Activated CD4-positive, alpha-beta T cell treated with anti-CD3 and anti-CD28 coated beads, Interleukin-2, amount 50 U/mL, for 16 hours (primary cell): ENCODE data around the gene PPP2R2C.

Experiments
- DNase-seq: peaks from one replicate; pipeline ENCODE4 v3.0.0-alpha.2; 2020

PPP2R2C gene

GRCh38 chr4:6472387-6473263 is at the start of gene PPP2R2C:
TSS of gene PPP2R2C (minus strand) at chr4:6472614. CDS start at chr4:6472229, 385 bp downstream.
- DNase-seq = no peak

- DNase-seq = no peak
Measured at GRCh38 chr4:6520978-6521377, 48.6 kb upstream of the PPP2R2C start.

- no peak for DNase-seq
Measured at GRCh38 chr4:6520051-6520636, 47.7 kb upstream of the PPP2R2C start.

- DNase-seq = no peak
Measured at GRCh38 chr4:6517171-6517570, 44.8 kb upstream of the PPP2R2C start.

GRCh38 chr4:6516762-6517161 is 44.3 kb upstream of the PPP2R2C start:
- no peak for DNase-seq

GRCh38 chr4:6516281-6516680 is 43.9 kb upstream of the PPP2R2C start:
- no peak for DNase-seq

GRCh38 chr4:6513678-6514077 is 41.3 kb upstream of the PPP2R2C start:
- no peak for DNase-seq

GRCh38 chr4:6509587-6509986 is 37.2 kb upstream of the PPP2R2C start:
- no peak for DNase-seq

GRCh38 chr4:6507345-6507744 is 34.9 kb upstream of the PPP2R2C start:
- DNase-seq = no peak

- DNase-seq = no peak
Measured at GRCh38 chr4:6506616-6507140, 34.3 kb upstream of the PPP2R2C start.

- DNase-seq = no peak
Measured at GRCh38 chr4:6504900-6505496, 32.6 kb upstream of the PPP2R2C start.

- DNase-seq = no peak
Measured at GRCh38 chr4:6502747-6503465, 30.5 kb upstream of the PPP2R2C start.

GRCh38 chr4:6502147-6502546 is 29.7 kb upstream of the PPP2R2C start:
- no peak for DNase-seq

- no peak for DNase-seq
Measured at GRCh38 chr4:6501171-6501570, 28.8 kb upstream of the PPP2R2C start.

GRCh38 chr4:6500481-6501140 is 28.2 kb upstream of the PPP2R2C start:
- no peak for DNase-seq

- DNase-seq = no peak
Measured at GRCh38 chr4:6499238-6499600, 26.8 kb upstream of the PPP2R2C start.

- DNase-seq = no peak
Measured at GRCh38 chr4:6498511-6499237, 26.3 kb upstream of the PPP2R2C start.

- DNase-seq = no peak
Measured at GRCh38 chr4:6497796-6498195, 25.4 kb upstream of the PPP2R2C start.

- DNase-seq = no peak
Measured at GRCh38 chr4:6495736-6496135, 23.3 kb upstream of the PPP2R2C start.

- no peak for DNase-seq
Measured at GRCh38 chr4:6495296-6495590, 22.8 kb upstream of the PPP2R2C start.

- DNase-seq = no peak
Measured at GRCh38 chr4:6494431-6495295, 22.2 kb upstream of the PPP2R2C start.
